ENCODE measurements around the gene NRP2. TPM values are rescaled to one million over a fixed set of nuclear protein-coding genes. Genes with fewer than 3 reads are reported as not detected.

The NRP2 gene
- total RNA-seq, 2 experiments from 2014 or later, result 0.35 to 2.6 TPM

GRCh38 chr2:205811387-205811786, 129.1 kb downstream of the NRP2 start:
- no peak for DNase-seq (ENCODE audit: low spot score)
- BruUV-seq (replicated peaks), result no TSS peak
- no peaks in the 10 kb centered on the region for H4K20me1 ChIP-seq (ENCODE audit: insufficient read depth, low read length)
- H2AFZ ChIP-seq (ENCODE audit: low read length), result no peak overlapping the region
- no peak for TF ChIP-seq CTCF (conservative IDR thresholded peaks at IDR 0.05; ENCODE audit: low read length)
- TF ChIP-seq EZH2phosphoT487 (IDR thresholded peaks at IDR 0.05; ENCODE audit: borderline replicate concordance, low read depth, low read length), result no peak
- H3K9me3 ChIP-seq (ENCODE audit: low read length), result no peaks in the 10 kb centered on the region
- POLR2A ChIA-PET, result no interaction called here
- no peaks in the 10 kb centered on the region for H3K36me3 ChIP-seq (ENCODE audit: insufficient read depth, low read length)
- no peak overlapping the region for H3K4me2 ChIP-seq (ENCODE audit: low read length)
- CTCF ChIA-PET (ENCODE audit: unreplicated experiment), result no interaction called here
- H3K9me2 ChIP-seq (ENCODE audit: insufficient read depth, low read length), result no peaks in the 10 kb centered on the region
- H3K4me3 ChIP-seq (ENCODE audit: low read depth, low read length, poor library complexity, severe bottlenecking), result no peak overlapping the region
- intact Hi-C loops (cut with micrococcal nuclease; ENCODE audit: unreplicated experiment), result no loop called here
- H3K4me1 ChIP-seq (ENCODE audit: insufficient read depth, low read length, poor library complexity, severe bottlenecking), result no peaks in the 10 kb centered on the region
- no peaks in the 10 kb centered on the region for H3K79me2 ChIP-seq (ENCODE audit: insufficient read depth, low read depth, low read length)
- H3K27ac ChIP-seq (ENCODE audit: low read depth, low read length, poor library complexity, severe bottlenecking), result no peak overlapping the region

- H3K36me3 ChIP-seq (ENCODE audit: insufficient read depth, low read length), result no peaks in the 10 kb centered on the region
- TF ChIP-seq EZH2phosphoT487 (IDR thresholded peaks at IDR 0.05; ENCODE audit: borderline replicate concordance, low read depth, low read length) (no peak), CTCF (conservative IDR thresholded peaks at IDR 0.05; ENCODE audit: low read length) (no peak)
- no peaks in the 10 kb centered on the region for H3K79me2 ChIP-seq (ENCODE audit: insufficient read depth, low read depth, low read length)
- H3K4me1 ChIP-seq (ENCODE audit: insufficient read depth, low read length, poor library complexity, severe bottlenecking), result no peaks in the 10 kb centered on the region
- CTCF ChIA-PET (ENCODE audit: unreplicated experiment), result no interaction called here
- H3K4me2 ChIP-seq (ENCODE audit: low read length), result no peak overlapping the region
- H3K9me2 ChIP-seq (ENCODE audit: insufficient read depth, low read length), result no peaks in the 10 kb centered on the region
- H3K4me3 ChIP-seq (ENCODE audit: low read depth, low read length, poor library complexity, severe bottlenecking), result no peak overlapping the region
- intact Hi-C loops (cut with micrococcal nuclease; ENCODE audit: unreplicated experiment), result no loop called here
- H2AFZ ChIP-seq (ENCODE audit: low read length), result no peak overlapping the region
- H3K9me3 ChIP-seq (ENCODE audit: low read length), result no peaks in the 10 kb centered on the region
- no TSS peak for BruUV-seq (replicated peaks)
- POLR2A ChIA-PET, result interaction anchor here (0.6 kb wide), 1 partner anchor 129 kb away, joined by 3 read pairs; no protein-coding TSS in a partner anchor
- H4K20me1 ChIP-seq (ENCODE audit: insufficient read depth, low read length), result no peaks in the 10 kb centered on the region
- no peak overlapping the region for H3K27ac ChIP-seq (ENCODE audit: low read depth, low read length, poor library complexity, severe bottlenecking)
- no peak for DNase-seq (ENCODE audit: low spot score)
These were observed 131.7 kb downstream of the NRP2 start for GRCh38 chr2:205814039-205814364.

- no peak overlapping the region for H3K27ac ChIP-seq (ENCODE audit: low read depth, low read length, poor library complexity, severe bottlenecking)
- CTCF ChIA-PET (ENCODE audit: unreplicated experiment), result interaction anchor here (0.6 kb wide), 1 partner anchor 1638 kb away, joined by 3 read pairs; no protein-coding TSS in a partner anchor
- no peaks in the 10 kb centered on the region for H3K9me2 ChIP-seq (ENCODE audit: insufficient read depth, low read length)
- no peak for TF ChIP-seq CTCF (conservative IDR thresholded peaks at IDR 0.05; ENCODE audit: low read length)
- no peaks in the 10 kb centered on the region for H3K36me3 ChIP-seq (ENCODE audit: insufficient read depth, low read length)
- no peaks in the 10 kb centered on the region for H4K20me1 ChIP-seq (ENCODE audit: insufficient read depth, low read length)
- H2AFZ ChIP-seq (ENCODE audit: low read length), result no peak overlapping the region
- H3K4me3 ChIP-seq (ENCODE audit: low read depth, low read length, poor library complexity, severe bottlenecking), result no peak overlapping the region
- H3K9me3 ChIP-seq (ENCODE audit: low read length), result no peaks in the 10 kb centered on the region
- no peaks in the 10 kb centered on the region for H3K4me1 ChIP-seq (ENCODE audit: insufficient read depth, low read length, poor library complexity, severe bottlenecking)
- DNase-seq (ENCODE audit: low spot score), result no peak
- no TSS peak for BruUV-seq (replicated peaks)
- POLR2A ChIA-PET, result no interaction called here
- H3K4me2 ChIP-seq (ENCODE audit: low read length), result no peak overlapping the region
- intact Hi-C loops (cut with micrococcal nuclease; ENCODE audit: unreplicated experiment), result no loop called here
- H3K79me2 ChIP-seq (ENCODE audit: insufficient read depth, low read depth, low read length), result no peaks in the 10 kb centered on the region
These were observed 133.4 kb downstream of the NRP2 start for GRCh38 chr2:205815673-205816072.
